HG03439 (cell line): Measurements from ENCODE around the gene HLA-DRB5.
"Not testable (repeated sequence)": the region's sequence is repeated elsewhere in the genome, so short reads cannot be mapped to it uniquely, and the experiment has no call there.

Experiments used
- ATAC-seq: cut with Tn5 transposase; IDR thresholded peaks from one replicate; pipeline ENCODE4 v1.9.1; 2021; ENCODE audit warnings: mild to moderate bottlenecking, moderate library complexity; ENCODE audit not compliant: unreplicated experiment

HLA-DRB5 gene

DNA sequence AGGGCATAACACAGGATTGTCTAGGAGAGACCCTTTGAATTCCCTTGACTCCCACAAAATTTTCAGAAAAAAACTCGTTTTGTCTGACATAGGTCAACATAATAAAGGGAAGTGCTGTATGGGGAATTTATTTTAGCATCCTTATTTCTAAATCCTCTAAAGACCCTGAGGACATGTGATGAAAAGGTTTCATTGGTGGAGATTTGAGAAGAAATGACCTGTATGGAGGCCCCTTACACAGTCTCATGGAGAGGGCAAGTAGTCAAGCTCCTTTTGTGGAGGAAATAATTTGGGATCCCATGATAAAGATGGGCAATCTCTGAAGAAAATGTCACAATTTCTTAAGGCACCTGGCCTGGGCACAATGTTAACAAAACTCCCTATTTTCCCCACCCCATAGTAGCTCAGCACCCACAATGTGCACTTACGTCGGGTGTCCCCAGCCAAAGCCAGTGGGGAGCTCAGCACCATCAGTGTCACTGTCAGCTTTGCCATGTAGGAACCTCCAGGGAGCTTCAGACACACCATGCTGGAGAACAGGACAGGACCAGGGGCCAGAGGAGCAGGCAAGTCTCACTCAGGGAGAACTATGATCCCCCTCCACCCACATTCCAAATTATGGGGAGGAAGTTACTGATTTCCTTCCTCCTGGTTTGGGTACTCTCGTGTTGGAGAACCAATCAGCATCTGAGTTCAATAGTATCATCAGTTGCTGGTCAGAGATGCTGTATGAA, at the start of gene HLA-DRB5:
TSS of gene HLA-DRB5 (minus strand) at position 591 of the 734 bp plus-strand sequence. CDS start at position 528, 63 bp downstream.
- ATAC-seq = no peak

DNA sequence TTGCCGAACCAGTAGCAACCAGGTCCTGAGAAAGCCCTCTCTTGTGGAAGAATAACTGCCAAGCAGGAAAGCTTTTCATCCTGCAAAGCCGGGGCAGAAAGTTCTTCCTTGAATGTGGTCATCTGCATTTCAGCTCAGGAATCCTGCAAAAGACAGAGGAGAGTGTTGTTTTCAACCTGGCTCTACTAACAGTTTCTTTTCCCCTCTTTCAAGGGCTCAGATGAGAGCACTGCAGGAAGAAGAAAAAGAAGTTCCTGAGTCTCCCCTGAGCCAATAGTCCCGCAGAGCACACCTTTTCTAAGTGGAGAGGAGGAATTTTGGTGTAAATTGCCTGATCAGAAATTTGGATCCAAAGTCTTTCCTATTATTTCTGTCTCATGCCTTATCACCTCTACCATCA, 48.9 kb upstream of the HLA-DRB5 start:
- ATAC-seq = no peak

DNA sequence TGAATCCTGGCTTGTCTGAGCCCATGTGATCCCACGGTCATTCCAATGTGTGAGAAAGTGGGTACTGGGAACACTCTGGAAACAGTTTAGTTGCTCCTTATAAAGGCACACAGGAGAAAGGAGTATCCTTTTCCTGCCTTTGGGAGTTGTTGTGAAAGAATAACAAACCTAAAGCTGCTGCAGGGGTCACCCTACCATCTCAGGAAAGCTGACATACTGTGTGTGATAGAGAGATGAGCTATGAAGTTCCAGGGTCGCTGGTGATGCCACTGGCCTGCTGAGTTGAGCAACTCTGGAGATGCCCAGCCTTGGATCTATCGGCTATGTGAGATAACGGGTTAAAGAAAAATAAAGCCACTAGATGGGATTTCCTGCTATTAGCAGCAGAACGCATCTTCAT, 47.4 kb upstream of the HLA-DRB5 start:
- ATAC-seq = not testable (repeated sequence)

DNA sequence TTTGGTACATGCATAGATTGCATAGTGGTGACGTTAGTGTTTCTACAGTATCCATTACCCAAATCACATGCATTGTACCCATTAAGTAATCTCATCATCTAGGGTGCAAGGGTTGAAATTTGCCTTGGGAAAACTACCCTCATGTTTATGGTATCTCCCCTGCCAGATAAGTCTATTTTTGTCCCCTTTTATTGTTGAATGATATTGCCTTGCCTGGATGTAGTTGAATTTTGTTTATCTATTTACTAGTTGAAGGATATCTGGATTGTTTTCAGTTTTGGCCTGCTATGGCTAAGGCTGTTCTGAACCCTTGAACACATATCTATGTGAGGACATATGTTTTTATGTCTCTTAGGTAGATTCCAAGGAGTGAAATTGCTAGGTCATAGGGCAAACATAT, 46.2 kb upstream of the HLA-DRB5 start:
- no peak for ATAC-seq

DNA sequence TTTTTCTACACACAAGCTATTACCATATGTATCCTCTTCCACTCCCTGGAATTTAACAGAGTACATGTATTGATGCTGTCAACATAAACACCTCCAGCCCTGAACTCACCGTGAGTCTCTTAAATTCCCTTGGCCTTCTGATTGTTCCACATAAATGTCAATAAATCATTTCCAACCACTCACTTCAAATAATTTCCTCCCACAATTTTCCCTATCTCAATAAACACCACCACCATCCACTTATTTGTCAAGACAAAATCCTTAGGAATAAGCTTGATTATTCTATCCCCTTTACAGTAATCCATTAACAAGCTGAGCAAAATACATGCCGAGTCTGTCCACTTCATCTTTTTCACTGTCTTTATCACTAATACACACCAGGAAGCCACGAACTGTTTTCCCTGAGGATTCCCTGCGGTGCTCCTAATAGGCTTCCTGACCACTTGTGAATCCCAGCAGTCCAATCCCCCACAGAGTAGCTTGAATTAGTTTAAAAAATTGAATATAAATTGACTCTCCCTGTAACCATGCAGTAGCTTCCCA, 40.3 kb upstream of the HLA-DRB5 start:
- ATAC-seq = no peak

DNA sequence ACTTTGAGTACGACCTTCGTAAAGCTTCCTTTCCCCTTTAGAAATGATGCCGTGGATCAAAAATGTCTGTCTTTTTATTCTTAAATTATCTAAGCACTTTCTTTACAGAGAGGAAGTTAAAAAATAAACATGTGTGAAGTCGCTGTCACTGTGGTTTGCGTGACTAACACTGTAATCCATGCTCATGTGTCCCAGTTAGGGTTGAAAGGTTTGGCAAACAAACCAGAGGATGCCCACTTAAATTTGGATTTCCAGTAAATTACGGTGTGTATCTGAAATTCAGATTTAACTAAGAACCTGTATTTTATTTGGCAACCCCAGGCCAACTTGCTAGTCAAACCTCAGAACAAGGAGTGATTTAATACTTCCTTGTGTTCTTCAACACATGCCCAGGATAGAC, 38.5 kb upstream of the HLA-DRB5 start:
- no peak for ATAC-seq

DNA sequence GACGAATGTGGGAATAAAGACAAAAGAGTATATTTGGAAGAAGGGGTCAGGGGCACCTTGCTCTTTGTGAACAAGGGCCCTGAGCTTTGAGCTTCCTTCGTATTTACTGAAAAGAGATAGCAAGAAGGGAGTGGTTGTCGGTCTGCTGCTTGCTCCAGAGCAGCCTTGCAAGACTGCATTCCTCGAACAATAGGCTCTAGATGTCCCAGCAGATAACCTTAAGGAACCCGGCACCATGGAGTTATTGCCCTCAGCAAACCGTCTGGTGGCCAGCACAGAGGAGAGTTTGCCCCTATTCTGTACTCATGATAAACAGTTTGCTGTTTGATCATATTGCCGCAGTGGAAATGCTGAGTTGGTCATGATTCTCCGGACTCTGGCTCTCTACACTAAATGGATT, 36.9 kb upstream of the HLA-DRB5 start:
- no peak for ATAC-seq

DNA sequence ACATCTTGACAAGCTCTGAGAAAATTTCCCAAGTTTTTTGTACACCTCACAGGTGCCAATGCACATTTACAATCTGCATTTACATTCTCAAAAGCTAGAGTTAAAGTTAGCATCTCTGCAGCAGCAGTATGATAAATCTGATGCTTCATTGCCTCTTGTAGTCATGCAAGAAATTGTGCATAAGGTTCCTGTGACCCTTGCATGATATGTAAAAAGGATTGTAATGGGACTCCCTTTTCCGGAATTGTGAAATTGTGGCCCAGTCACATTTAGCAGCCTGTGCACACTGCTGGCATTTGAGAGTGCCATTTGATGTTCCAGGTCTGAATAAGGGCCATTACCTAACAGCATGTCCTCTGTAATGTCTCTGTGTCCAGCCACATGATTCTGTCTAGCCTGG, 35.4 kb upstream of the HLA-DRB5 start:
- no peak for ATAC-seq

DNA sequence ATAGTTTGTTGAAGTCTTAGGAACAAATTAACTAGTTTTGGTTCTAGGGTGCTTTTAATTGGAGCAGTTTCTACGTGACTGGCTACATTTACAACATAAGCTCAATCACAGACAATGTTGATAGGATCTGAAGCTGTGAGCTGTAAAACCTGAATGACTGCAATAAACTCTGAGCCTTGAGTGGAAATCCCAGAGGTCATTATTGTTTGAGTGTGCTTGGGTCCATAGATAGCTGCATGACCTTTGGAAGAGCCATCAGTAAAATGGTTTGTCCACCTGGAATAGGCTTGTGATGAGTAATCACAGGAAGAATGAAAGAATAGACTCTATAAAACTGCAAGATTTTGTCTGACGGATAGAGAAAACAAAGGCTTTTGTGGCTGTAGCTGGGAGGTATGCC, 32.9 kb upstream of the HLA-DRB5 start:
- no peak for ATAC-seq

DNA sequence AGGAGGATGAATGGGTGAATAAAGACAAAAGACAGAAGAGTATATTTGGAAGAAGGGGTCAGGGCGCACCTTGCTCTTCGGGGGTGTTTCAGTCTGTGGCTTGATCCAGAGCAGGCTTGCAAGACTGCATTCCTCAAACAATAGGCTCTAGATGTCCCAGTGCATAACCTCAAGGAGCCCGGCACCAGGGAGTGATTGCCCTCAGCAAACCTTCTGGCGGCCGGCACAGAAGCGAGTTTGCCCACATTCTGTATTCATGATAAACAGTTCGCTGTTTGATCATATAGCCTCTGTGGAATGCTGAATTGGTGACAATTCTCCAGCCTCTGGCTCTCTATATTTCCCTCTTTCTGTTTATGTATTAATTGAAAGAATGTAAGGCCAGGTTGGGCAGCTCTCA, 29.7 kb upstream of the HLA-DRB5 start:
- ATAC-seq = no peak

DNA sequence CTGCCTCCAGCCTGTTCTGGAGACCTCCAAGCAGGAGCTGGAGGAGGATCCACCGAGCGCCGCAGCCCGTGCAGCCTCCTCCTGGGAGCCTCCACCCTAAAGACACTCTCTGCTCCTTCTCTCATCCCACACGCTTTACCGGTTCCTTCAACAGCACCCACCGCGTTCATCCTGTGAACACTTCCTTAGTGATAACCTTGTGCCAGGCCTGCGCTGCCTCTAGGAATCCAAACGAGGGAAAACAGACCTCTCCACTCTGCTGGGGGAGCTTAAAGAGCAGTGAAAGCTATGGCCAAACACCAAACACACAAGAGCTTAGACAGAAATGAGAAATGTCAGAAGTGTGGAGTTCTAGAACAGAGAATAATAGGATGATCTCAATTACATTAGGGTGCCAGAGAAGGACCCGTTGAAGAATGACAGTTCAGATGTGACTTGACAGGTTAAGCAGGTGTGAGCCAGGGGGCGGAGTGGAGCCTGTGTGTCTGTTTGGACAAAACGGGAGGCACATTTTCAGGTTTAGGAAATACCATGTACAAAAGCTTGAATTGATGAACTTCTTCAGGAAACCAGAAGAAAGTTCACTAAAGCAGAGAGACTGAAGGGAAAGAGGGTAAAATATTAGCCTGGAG, 28.5 kb upstream of the HLA-DRB5 start:
- ATAC-seq = no peak

DNA sequence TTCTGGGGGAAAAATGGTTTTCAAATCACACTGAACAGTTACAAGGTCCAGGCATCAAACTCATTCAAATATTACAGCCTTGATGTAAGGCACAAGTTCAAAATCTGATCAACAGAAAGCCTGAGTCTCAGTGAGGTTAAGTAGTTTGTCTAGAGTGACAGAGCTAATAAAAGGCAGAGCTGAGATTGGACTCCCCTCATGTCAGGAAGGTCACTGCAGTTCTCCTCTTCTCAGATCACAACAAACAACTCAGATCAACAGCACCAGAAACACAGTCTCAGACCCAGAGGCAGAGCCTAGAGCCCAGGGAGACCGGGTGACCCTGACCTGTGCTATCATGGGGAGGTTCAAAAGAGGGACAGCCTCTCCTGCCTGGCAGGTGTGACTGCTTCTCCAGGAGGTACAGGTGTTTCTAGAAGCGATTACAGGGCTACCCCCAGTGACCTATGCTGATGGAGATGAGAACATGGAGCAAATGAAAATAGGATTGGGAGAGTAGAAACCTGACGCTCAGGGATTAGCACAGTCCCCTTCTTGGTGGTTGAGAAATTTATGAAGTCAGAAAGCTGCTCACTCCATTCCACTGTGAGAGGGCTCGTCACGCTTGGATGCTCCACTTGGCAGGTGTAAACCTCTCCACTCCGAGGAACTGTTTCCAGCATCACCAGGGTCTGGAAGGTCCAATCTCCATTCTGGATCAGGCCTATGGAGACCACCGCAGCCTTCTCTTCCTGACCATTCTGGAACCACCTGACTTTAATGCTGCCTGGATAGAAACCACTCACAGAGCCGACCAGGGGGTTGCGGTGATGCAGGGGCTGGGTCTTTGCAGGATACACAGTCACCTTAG, 24.3 kb upstream of the HLA-DRB5 start:
- ATAC-seq = no peak

DNA sequence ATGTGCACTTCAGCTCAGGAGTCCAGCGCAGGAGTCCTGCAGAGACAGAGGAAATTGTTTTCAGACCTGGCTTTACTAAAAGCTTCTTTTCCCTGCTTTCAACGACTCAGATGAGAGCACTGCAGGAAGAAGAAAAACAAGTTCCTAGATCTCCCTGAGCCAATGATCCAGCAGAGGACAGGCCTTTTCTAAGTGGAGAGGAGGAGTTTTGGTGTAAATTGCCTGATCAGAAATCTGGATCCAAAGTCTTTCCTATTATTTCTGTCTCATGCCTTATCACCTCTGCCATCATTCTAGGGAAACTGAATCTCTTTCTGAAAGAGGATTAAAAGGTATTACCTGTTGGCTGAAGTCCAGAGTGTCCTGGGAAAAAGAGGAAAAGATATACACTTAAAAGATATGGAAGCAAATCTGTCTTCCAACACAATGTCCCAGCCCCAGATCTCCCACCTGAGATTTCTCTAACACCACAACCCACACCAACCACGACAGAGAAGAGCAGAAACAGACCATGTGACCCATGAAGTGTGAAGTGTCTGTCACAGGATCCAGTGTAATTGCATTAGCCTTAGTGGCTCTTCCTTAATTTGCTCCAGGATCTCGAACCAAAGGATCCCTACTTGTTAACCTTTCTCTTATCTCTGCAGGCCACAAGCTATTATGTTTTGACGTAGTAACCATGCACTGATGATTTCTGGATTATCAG, 23.1 kb upstream of the HLA-DRB5 start:
- no peak for ATAC-seq

DNA sequence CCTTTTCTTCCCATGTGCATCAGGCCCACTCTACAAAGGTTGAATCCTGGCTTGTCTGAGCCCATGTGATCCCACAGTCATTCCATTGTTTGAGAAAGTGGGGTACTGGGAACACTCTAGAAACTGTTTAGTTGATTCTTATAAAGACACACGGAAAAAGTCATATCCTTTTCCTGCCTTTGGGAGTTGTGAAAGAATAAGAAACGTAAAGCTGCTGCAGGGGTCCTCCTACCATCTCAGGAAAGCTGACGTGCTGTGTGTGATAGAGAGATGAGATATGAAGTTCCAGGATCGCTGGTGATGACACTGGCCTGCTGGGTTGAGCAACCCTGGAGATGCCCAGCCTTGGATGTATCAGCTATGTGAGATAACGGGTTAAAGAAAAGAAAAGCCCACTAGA, 21.3 kb upstream of the HLA-DRB5 start:
- no peak for ATAC-seq

DNA sequence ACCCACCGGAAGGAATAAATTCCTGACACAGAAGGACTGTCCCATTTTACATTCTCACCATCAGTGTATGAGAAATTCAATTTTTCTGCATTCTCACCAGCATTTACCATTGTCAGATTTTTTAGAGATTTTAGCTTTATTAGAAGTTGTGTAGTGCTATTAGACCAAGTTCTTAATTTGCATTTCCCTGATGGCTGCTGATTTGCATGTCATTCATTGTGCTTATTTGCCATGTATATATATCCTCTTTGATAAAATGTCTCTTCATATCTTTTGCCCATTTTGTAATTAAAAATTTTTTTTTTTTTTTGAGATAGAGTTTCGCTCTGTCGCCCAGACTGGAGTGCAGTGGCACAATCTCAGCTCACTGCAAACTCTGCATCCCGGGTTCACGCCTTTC, 9.8 kb upstream of the HLA-DRB5 start:
- ATAC-seq = no peak

DNA sequence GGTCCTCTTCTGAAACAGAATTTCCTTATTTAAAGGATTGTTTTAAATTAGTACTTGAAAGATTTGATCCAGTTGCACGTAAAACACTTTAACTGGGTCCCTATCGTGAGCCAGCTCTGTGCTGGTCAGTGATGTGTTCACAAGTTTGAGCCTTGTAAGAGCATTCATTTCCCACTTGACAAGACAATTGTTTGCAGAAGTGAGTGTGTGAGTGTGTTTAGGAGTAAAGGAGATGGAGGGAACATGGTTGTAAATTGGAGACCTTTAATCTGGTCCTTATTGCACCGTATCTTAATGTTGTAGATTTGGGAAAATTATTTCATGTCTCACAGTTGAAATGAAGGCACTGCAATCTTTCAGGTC, 325 bp upstream of the HLA-DRB5 start:
- ATAC-seq = not testable (repeated sequence)

DNA sequence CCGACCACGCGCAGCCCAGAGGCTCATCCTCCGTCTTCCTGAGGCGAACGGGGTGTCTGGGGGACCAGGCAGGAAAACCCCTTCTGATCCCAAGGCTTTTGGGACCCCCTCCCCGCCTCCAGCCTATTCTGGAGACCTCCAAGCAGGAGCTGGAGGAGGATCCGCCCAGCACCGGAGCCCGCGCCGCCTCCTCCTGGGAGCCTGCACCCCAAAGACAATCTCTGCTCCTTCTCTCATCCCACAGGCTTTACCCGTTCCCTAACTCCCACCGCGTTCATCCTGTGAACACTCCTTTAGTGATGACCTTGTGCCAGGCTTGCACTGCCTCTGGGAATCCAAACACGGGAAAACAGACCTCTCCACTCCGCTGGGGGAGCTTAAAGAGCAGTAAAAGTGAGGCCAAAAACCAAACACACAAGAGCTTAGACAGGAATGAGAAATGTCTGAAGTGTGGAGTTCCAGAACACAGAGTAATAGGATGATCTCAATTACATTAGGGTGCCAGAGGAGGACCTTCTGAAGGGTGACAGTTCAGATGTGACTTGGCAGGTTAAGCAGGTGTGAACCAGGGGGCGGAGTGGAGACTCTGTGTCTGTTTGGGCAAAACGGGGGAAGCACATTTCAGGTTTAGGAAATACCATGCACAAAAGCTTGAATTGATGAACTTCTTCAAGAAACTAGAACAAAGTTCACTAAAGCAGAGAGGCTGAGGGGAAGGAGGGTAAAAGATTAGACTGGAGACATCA, 7.6 kb downstream of the HLA-DRB5 start:
- no peak for ATAC-seq

DNA sequence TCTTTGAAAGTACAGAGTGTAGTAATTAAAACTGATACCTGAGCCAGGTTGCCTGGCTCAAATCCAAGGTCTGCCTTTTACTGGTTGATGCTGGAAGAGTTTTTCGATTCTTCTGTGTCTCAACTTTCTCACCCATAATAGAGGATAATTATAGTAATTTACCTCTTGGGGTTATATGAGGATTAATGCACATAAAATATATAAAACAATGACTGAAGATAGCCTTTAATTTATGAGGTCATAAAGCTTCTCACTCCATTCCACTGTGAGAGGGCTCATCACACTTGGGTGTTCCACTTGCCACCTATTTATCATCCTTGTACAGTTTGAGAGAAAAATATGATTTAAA, 10.2 kb downstream of the HLA-DRB5 start:
- no peak for ATAC-seq

DNA sequence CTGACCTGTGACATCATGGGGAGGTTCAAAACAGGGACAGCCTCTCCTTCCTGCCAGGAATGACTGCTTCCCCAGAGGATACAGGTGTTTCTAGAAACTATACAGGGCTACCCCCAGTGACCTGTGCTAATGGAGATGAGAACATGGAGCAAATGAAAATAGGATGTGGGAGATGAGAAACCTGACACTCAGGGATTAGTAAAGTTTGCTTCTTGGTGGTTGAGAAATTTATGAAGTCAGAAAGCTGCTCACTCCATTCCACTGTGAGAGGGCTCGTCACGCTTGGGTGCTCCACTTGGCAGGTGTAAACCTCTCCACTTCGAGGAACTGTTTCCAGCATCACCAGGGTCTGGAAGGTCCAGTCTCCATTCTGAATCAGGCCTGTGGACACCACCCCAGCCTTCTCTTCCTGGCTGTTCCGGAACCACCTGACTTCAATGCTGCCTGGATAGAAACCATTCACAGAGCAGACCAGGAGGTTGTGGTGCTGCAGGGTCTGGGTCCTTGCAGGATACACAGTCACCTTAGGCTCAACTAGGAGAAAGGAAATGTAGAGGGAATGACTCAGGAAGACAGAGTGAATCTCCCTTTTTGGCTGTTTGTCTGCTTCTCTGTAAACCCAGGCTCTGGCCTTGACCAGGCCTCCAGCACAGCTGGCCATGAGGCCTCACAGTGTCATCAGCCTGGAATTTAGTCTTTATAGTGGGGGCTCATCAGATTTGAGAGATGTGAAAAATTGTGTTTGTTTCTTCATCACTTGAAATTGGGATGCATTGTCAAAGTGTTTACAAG, 10.8 kb downstream of the HLA-DRB5 start:
- ATAC-seq = no peak
